Measurements from ENCODE around the gene SP3. TPM values are rescaled to one million over a fixed set of nuclear protein-coding genes. Genes with fewer than 3 reads are reported as not detected.

Gene SP3
- polyA plus RNA-seq, 3 donors = 44.8 to 66.2 (median 54.2) TPM

GRCh38 chr2:173991856-173992588 is 26.8 kb upstream of the SP3 start:
- Histone ChIP-seq H3K27me3 (ENCODE audit: control insufficient read depth in 2 of 2, insufficient read depth in 2 of 2, low read length in 2 of 2) (no peaks in the 10 kb centered on the region), H2AFZ (ENCODE audit: insufficient read depth, low read depth, low read length, poor library complexity, severe bottlenecking) (no peak overlapping the region), H3K27ac (ENCODE audit: low read depth in 1 of 2, low read length in 2 of 2) (no peak overlapping the region), H3K4me1 (ENCODE audit: control insufficient read depth in 1 of 2, insufficient read depth in 2 of 2, low read length in 2 of 2) (peaks cover 31 to 33% of the 10 kb centered on the region in 2 donors), H3K4me3 (replicated peaks in 1 of 3; ENCODE audit: low read depth in 2 of 3, low read length in 3 of 3) (no peak overlapping the region), H3K79me2 (ENCODE audit: insufficient read depth, low read length) (no peaks in the 10 kb centered on the region), H3K36me3 (replicated peaks in 1 of 2; ENCODE audit: control insufficient read depth in 1 of 2, insufficient read depth in 2 of 2, low read length in 2 of 2) (no peaks in the 10 kb centered on the region), H3K9ac (ENCODE audit: insufficient read depth, low read length, poor library complexity, severe bottlenecking) (no peak overlapping the region), H4K20me1 (ENCODE audit: insufficient read depth, low read length) (no peaks in the 10 kb centered on the region), H3K9me3 (replicated peaks in 1 of 2; ENCODE audit: control insufficient read depth in 1 of 2, insufficient read depth in 1 of 2, low read length in 2 of 2) (peaks cover 0 to 3% of the 10 kb centered on the region in 2 donors), H3K4me2 (replicated peaks; ENCODE audit: extremely low read depth, low read length, poor library complexity, severe bottlenecking) (no peak overlapping the region)
- intact Hi-C loops (cut with micrococcal nuclease) = no loop called here
- no peak overlapping the region for H3K4me3 Mint-ChIP-seq
- TF ChIP-seq CTCF (IDR thresholded peaks at IDR 0.05) = no peak
- peaks cover 46% of the 10 kb centered on the region for H3K4me1 Mint-ChIP-seq
- peaks cover 7 to 11% of the 10 kb centered on the region in 2 donors for H3K36me3 Mint-ChIP-seq
- H3K27me3 Mint-ChIP-seq (ENCODE audit: low read depth in 3 of 3) = peaks cover 0 to 2% (median 0%) of the 10 kb centered on the region in 3 donors
- WGBS (ENCODE audit: insufficient coverage) = 86% methylated on average over 1 of the region's 5 CpGs
- H3K9me3 Mint-ChIP-seq = peaks cover 2 to 7% (median 3%) of the 10 kb centered on the region in 7 donors
- no peak for DNase-seq
- peak overlapping the region in 1 of 7 donors; percentile 83 for H3K27ac Mint-ChIP-seq

- Histone ChIP-seq H3K79me2 (ENCODE audit: insufficient read depth, low read length) (no peaks in the 10 kb centered on the region), H3K27me3 (ENCODE audit: control insufficient read depth in 2 of 2, insufficient read depth in 2 of 2, low read length in 2 of 2) (no peaks in the 10 kb centered on the region), H2AFZ (ENCODE audit: insufficient read depth, low read depth, low read length, poor library complexity, severe bottlenecking) (peak overlapping the region; percentile 36), H4K20me1 (ENCODE audit: insufficient read depth, low read length) (no peaks in the 10 kb centered on the region), H3K4me1 (ENCODE audit: control insufficient read depth in 1 of 2, insufficient read depth in 2 of 2, low read length in 2 of 2) (peaks cover 31 to 33% of the 10 kb centered on the region in 2 donors), H3K27ac (ENCODE audit: low read depth in 1 of 2, low read length in 2 of 2) (peak overlapping the region in 1 of 2 donors; percentile 1), H3K9me3 (replicated peaks in 1 of 2; ENCODE audit: control insufficient read depth in 1 of 2, insufficient read depth in 1 of 2, low read length in 2 of 2) (no peaks in the 10 kb centered on the region), H3K4me3 (replicated peaks in 1 of 3; ENCODE audit: low read depth in 2 of 3, low read length in 3 of 3) (no peak overlapping the region), H3K36me3 (replicated peaks in 1 of 2; ENCODE audit: control insufficient read depth in 1 of 2, insufficient read depth in 2 of 2, low read length in 2 of 2) (no peaks in the 10 kb centered on the region), H3K4me2 (replicated peaks; ENCODE audit: extremely low read depth, low read length, poor library complexity, severe bottlenecking) (no peak overlapping the region), H3K9ac (ENCODE audit: insufficient read depth, low read length, poor library complexity, severe bottlenecking) (no peak overlapping the region)
- no peak for TF ChIP-seq CTCF (IDR thresholded peaks at IDR 0.05)
- peaks cover 48% of the 10 kb centered on the region for H3K4me1 Mint-ChIP-seq
- peaks cover 0 to 4% (median 0%) of the 10 kb centered on the region in 7 donors for H3K9me3 Mint-ChIP-seq
- peaks cover 0 to 2% (median 0%) of the 10 kb centered on the region in 3 donors for H3K27me3 Mint-ChIP-seq (ENCODE audit: low read depth in 3 of 3)
- WGBS (ENCODE audit: insufficient coverage) = 29% methylated on average over 7 of the region's 13 CpGs
- H3K4me3 Mint-ChIP-seq = peak overlapping the region in 1 of 2 donors; percentile 28
- H3K36me3 Mint-ChIP-seq = peaks cover 5 to 11% of the 10 kb centered on the region in 2 donors
- intact Hi-C loops (cut with micrococcal nuclease) = no loop called here
- H3K27ac Mint-ChIP-seq = peak overlapping the region in 4 of 7 donors; percentile 6 to 83 (median 30)
- DNase-seq = peak in 1 of 3 donors; percentile 48
Observed at GRCh38 chr2:173990970-173991819, 26.0 kb upstream of the SP3 start.

Data from CD14-positive monocyte (primary cell).